OCI-LY3 (cell line): Measurements from ENCODE around the gene PRMT7.

Source experiments
- H2AFZ ChIP-seq: fragments of 200-600, 300-600 bp; shearing (Covaris generic); 2 replicates; pipeline ENCODE4 v1.6.0; 2014; ENCODE audit warnings: antibody characterized with exemption, low read depth, low read length
- H3K27ac ChIP-seq: fragments of 200-600, 300-600 bp; sonication (generic); 2 replicates; pipeline ENCODE4 v1.5.1; 2014; ENCODE audit warnings: mild to moderate bottlenecking, low read length, moderate library complexity, mixed read lengths
- H3K27me3 ChIP-seq: fragments of 200-600, 300-600 bp; sonication (generic); 2 replicates; pipeline ENCODE4 v1.6.1; 2014; ENCODE audit warnings: low read depth, low read length, mixed read lengths
- H3K36me3 ChIP-seq: fragments of 200-600, 300-600 bp; sonication (generic); replicated peaks from 2 replicates; pipeline ENCODE3; 2014; ENCODE audit warnings: low read depth, low read length, mixed read lengths
- H3K4me1 ChIP-seq: fragments of 300-600, 200-600 bp; sonication (generic); 2 replicates; pipeline ENCODE4 v1.6.1; 2014; ENCODE audit warnings: low read length, mixed read lengths
- H3K4me2 ChIP-seq: fragments of 200-600, 300-600 bp; sonication (generic); 2 replicates; pipeline ENCODE4 v1.6.1; 2014; ENCODE audit warnings: low read length, mixed read lengths
- H3K4me3 ChIP-seq: fragments of 300-600, 200-600 bp; sonication (generic); 2 replicates; pipeline ENCODE4 v1.5.1; 2014; ENCODE audit warnings: antibody characterized with exemption, mild to moderate bottlenecking, low read length, moderate library complexity
- H3K79me2 ChIP-seq: fragments of 300-600, 200-600 bp; shearing (Covaris generic); 2 replicates; pipeline ENCODE4 v1.6.1; 2014; ENCODE audit warnings: mild to moderate bottlenecking, low read length, mixed read lengths
- H3K9ac ChIP-seq: fragments of 300-600, 200-600 bp; shearing (Covaris generic); 2 replicates; pipeline ENCODE4 v1.6.0; 2014; ENCODE audit warnings: mild to moderate bottlenecking, low read length, moderate library complexity
- H3K9me3 ChIP-seq: fragments of 200-600, 300-600 bp; shearing (Covaris generic); 2 replicates; pipeline ENCODE4 v1.6.1; 2014; ENCODE audit warnings: low read length, mixed read lengths; ENCODE audit not compliant: insufficient read depth
- H4K20me1 ChIP-seq: fragments of 200-600, 300-600 bp; sonication (generic); 2 replicates; pipeline ENCODE4 v1.6.1; 2016; ENCODE audit warnings: low read length, mixed read lengths; ENCODE audit not compliant: insufficient read depth
- CTCF ChIP-seq: fragments of 200-600, 300-600 bp; sonication (generic); IDR thresholded peaks from 2 replicates; pipeline ENCODE4 v1.5.1; 2014; ENCODE audit warnings: antibody characterized with exemption, low read length, low read depth
- EZH2phosphoT487 ChIP-seq: fragments of 200-600 bp; shearing (Covaris generic); IDR thresholded peaks from 2 replicates; pipeline ENCODE4 v1.6.1; 2018; ENCODE audit warnings: antibody characterized with exemption, mixed run types, low read depth

Gene PRMT7

GRCh38 chr16:68310774-68311511, at the start of gene PRMT7, which contains the start of gene SLC7A6OS:
TSS of gene PRMT7 (plus strand) at chr16:68311019. CDS start at chr16:68315980, 4,961 bp downstream.
TSS of gene SLC7A6OS (minus strand) at chr16:68310946. CDS start at chr16:68310926, 20 bp downstream.
- H3K27me3 ChIP-seq, result no peaks in the 10 kb centered on the region
- TF ChIP-seq CTCF, result no peak; the same call in 1 of the 2 replicates
- no peak for TF ChIP-seq EZH2phosphoT487
- H3K4me1 ChIP-seq, result peaks cover 16% of the 10 kb centered on the region
- H3K4me3 ChIP-seq, result peak within 1 kb of the TSS; percentile 94
- H3K79me2 ChIP-seq, result peaks cover 48% of the 10 kb centered on the region
- H3K27ac ChIP-seq, result peak within 1 kb of the TSS; percentile 50
- 0 out of 2 replicates have a peak, but pooled peaks cover 3% of the 10 kb centered on the region for H4K20me1 ChIP-seq
- peak within 1 kb of the TSS; percentile 82 for H3K9ac ChIP-seq
- H3K36me3 ChIP-seq, result peaks cover 8% of the 10 kb centered on the region
- no peaks in the 10 kb centered on the region for H3K9me3 ChIP-seq
- H2AFZ ChIP-seq, result peak within 1 kb of the TSS; percentile 79
- peak within 1 kb of the TSS; percentile 95 for H3K4me2 ChIP-seq

GRCh38 chr16:68263559-68264127, 47.2 kb upstream of the PRMT7 start:
- H3K27me3 ChIP-seq, result no peaks in the 10 kb centered on the region
- H3K79me2 ChIP-seq, result peaks cover 46% of the 10 kb centered on the region
- H3K36me3 ChIP-seq, result no peaks in the 10 kb centered on the region
- TF ChIP-seq EZH2phosphoT487 (no peak), CTCF (no peak)
- no peaks in the 10 kb centered on the region for H4K20me1 ChIP-seq
- peaks cover 10% of the 10 kb centered on the region; the same call in 1 of the 2 replicates for H3K4me1 ChIP-seq
- H3K27ac ChIP-seq, result peak overlapping the region; percentile 59
- peak overlapping the region; percentile 88 for H2AFZ ChIP-seq
- peak overlapping the region; percentile 84 for H3K9ac ChIP-seq
- H3K4me3 ChIP-seq, result peak overlapping the region; percentile 91
- H3K9me3 ChIP-seq, result no peaks in the 10 kb centered on the region
- H3K4me2 ChIP-seq, result peak overlapping the region; percentile 87

GRCh38 chr16:68264128-68265077, 46.4 kb upstream of the PRMT7 start, which contains the start of gene SLC7A6:
TSS of gene SLC7A6 (plus strand) at chr16:68264526. CDS start at chr16:68274727, 10,201 bp downstream.
- Histone ChIP-seq H4K20me1 (peaks cover 4% of the 10 kb centered on the region), H2AFZ (peak within 1 kb of the TSS; percentile 88), H3K27ac (peak within 1 kb of the TSS; percentile 59), H3K36me3 (peaks cover 4% of the 10 kb centered on the region), H3K79me2 (peaks cover 54% of the 10 kb centered on the region), H3K4me1 (peaks cover 10% of the 10 kb centered on the region; the same call in 1 of the 2 replicates), H3K9me3 (no peaks in the 10 kb centered on the region), H3K9ac (peak within 1 kb of the TSS; percentile 84), H3K4me3 (peak within 1 kb of the TSS; percentile 91), H3K27me3 (no peaks in the 10 kb centered on the region), H3K4me2 (peak within 1 kb of the TSS; percentile 87)
- peak; percentile 74 for TF ChIP-seq CTCF
- TF ChIP-seq EZH2phosphoT487, result no peak
